SK-N-SH (cell line): ENCODE data around the gene TMUB1.

Source experiments
- EP300 ChIP-seq, 2 experiments: IDR thresholded peaks; 2 replicates each; pipeline versions ENCODE4 v1.4.0 to v1.6.1; 2012; ENCODE audit warnings: borderline replicate concordance in 1 of 2, low read depth in 1 of 2, low read length in 1 of 2
- RAD21 ChIP-seq: IDR thresholded peaks from 2 replicates; pipeline ENCODE4 v1.6.1; 2012; ENCODE audit warnings: mild to moderate bottlenecking, low read length
- RFX5 ChIP-seq: IDR thresholded peaks from 2 replicates; pipeline ENCODE4 v1.6.1; 2012; ENCODE audit warnings: mild to moderate bottlenecking, improper control_type of control experiment, low read length
- TF ChIP-seq, protein P1 (sequence below): IDR thresholded peaks from 2 replicates; pipeline ENCODE4 v1.6.1; 2012; ENCODE audit warnings: mild to moderate bottlenecking, low read depth, low read length, moderate library complexity
- TF ChIP-seq, protein P2 (sequence below): fragments of 200-600 bp; sonication (generic); IDR thresholded peaks from 2 replicates; pipeline ENCODE4 v1.6.1; 2017; ENCODE audit warnings: antibody characterized with exemption, mild to moderate bottlenecking, moderate library complexity
- TF ChIP-seq, protein P3 (sequence below): fragments of 150-350 bp; IDR thresholded peaks from 2 replicates; pipeline ENCODE4 v1.6.1; 2017; ENCODE audit warnings: antibody characterized with exemption, low read length, low read depth, borderline replicate concordance

DNA sequence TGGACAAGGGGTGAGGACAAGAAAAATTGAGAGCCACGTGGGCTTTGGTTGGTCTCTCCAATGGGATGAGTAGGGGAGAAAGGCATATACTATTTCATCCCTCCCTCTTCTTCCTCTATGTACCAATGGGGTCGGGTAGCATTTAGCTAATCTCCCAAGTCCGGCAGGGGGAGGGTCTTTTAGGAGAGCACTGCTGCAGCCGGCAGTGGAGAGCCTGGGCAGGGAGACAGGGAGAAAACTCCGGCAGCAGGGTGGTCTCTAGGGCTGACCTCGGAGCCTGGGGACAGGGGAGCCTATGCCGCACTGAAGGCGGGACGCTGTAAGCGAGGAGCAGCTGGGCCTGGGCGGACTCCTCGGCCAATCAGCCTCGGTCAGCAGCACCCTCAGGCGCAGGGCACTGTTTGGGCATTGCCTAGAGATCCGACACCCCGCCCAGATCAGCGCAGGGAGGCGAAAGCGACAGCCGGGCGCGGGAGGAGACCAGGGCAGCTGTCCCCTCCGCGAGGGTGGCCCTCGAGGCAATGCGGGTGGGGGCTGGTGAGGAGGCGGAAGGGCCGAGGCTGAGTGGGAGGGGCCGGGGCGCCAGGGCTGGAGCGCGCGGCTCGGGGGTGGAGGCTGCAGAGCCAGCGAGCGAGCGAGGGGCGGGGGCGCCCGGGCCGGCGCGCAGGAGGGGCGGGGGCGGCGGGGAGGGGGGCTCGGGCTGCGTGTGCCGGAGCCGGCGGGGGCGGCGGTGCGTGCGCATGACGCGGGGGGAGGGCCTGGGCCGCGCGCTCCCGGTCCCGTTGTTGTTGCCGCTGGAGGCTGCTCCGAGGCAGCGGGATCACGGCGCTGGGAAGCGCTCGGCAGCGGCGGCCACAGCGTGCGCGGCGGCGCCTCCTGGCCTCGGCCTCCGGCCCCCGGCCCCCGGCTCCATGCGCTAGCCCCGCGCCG, 2.7 kb upstream of the TMUB1 start, which contains the start of gene AGAP3:
- TF ChIP-seq, protein P1, sequence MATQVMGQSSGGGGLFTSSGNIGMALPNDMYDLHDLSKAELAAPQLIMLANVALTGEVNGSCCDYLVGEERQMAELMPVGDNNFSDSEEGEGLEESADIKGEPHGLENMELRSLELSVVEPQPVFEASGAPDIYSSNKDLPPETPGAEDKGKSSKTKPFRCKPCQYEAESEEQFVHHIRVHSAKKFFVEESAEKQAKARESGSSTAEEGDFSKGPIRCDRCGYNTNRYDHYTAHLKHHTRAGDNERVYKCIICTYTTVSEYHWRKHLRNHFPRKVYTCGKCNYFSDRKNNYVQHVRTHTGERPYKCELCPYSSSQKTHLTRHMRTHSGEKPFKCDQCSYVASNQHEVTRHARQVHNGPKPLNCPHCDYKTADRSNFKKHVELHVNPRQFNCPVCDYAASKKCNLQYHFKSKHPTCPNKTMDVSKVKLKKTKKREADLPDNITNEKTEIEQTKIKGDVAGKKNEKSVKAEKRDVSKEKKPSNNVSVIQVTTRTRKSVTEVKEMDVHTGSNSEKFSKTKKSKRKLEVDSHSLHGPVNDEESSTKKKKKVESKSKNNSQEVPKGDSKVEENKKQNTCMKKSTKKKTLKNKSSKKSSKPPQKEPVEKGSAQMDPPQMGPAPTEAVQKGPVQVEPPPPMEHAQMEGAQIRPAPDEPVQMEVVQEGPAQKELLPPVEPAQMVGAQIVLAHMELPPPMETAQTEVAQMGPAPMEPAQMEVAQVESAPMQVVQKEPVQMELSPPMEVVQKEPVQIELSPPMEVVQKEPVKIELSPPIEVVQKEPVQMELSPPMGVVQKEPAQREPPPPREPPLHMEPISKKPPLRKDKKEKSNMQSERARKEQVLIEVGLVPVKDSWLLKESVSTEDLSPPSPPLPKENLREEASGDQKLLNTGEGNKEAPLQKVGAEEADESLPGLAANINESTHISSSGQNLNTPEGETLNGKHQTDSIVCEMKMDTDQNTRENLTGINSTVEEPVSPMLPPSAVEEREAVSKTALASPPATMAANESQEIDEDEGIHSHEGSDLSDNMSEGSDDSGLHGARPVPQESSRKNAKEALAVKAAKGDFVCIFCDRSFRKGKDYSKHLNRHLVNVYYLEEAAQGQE: no peak
- TF ChIP-seq RAD21 (no peak), RFX5 (no peak), EP300 (IDR thresholded peaks at IDR 0.05; ENCODE audit: borderline replicate concordance in 1 of 2, low read depth in 1 of 2, low read length in 1 of 2) (peak in 1 of 2 experiments; percentile 25; a peak in 1 of 4 replicates)
- TF ChIP-seq, protein P2, sequence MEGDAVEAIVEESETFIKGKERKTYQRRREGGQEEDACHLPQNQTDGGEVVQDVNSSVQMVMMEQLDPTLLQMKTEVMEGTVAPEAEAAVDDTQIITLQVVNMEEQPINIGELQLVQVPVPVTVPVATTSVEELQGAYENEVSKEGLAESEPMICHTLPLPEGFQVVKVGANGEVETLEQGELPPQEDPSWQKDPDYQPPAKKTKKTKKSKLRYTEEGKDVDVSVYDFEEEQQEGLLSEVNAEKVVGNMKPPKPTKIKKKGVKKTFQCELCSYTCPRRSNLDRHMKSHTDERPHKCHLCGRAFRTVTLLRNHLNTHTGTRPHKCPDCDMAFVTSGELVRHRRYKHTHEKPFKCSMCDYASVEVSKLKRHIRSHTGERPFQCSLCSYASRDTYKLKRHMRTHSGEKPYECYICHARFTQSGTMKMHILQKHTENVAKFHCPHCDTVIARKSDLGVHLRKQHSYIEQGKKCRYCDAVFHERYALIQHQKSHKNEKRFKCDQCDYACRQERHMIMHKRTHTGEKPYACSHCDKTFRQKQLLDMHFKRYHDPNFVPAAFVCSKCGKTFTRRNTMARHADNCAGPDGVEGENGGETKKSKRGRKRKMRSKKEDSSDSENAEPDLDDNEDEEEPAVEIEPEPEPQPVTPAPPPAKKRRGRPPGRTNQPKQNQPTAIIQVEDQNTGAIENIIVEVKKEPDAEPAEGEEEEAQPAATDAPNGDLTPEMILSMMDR: no peak
- TF ChIP-seq, protein P3, sequence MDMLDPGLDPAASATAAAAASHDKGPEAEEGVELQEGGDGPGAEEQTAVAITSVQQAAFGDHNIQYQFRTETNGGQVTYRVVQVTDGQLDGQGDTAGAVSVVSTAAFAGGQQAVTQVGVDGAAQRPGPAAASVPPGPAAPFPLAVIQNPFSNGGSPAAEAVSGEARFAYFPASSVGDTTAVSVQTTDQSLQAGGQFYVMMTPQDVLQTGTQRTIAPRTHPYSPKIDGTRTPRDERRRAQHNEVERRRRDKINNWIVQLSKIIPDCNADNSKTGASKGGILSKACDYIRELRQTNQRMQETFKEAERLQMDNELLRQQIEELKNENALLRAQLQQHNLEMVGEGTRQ: no peak
